Activated naive CD4-positive, alpha-beta T cell treated with anti-CD3 and anti-CD28 coated beads for 36 hours (primary cell): ENCODE measurements around the gene CBLIF. TPM values are rescaled to one million over a fixed set of nuclear protein-coding genes. Genes with fewer than 3 reads are reported as not detected.
"Not testable (repeated sequence)": the region's sequence is repeated elsewhere in the genome, so short reads cannot be mapped to it uniquely, and the experiment has no call there.

Experiments
- CTCF ChIA-PET: fragments of 350-600 bp; sonication (Branson Sonifier 250); formaldehyde crosslinking; loops from one replicate; lab custom pipeline; 2021; ENCODE audit warnings: antibody characterized with exemption; lab: Charles Lee
- DNase-seq: peaks from one replicate; pipeline ENCODE4 v3.0.0-alpha.2; 2020
- H3K27ac Mint-ChIP-seq: one replicate; pipeline ENCODE4 v1.8.0; 2021; ENCODE audit warnings: mild to moderate bottlenecking, mixed read lengths
- H3K27me3 Mint-ChIP-seq: one replicate; pipeline ENCODE4 v1.8.0; 2021; ENCODE audit warnings: low read depth, mixed read lengths
- H3K36me3 Mint-ChIP-seq: one replicate; pipeline ENCODE4 v1.8.0; 2021; ENCODE audit warnings: low read depth, mixed read lengths
- H3K4me1 Mint-ChIP-seq: one replicate; pipeline ENCODE4 v1.8.0; 2021; ENCODE audit warnings: low read depth, mixed read lengths
- H3K4me3 Mint-ChIP-seq: one replicate; pipeline ENCODE4 v1.8.0; 2021; ENCODE audit warnings: mild to moderate bottlenecking, moderate library complexity, mixed read lengths
- H3K9me3 Mint-ChIP-seq: one replicate; pipeline ENCODE4 v1.8.0; 2021; ENCODE audit warnings: mixed read lengths
- intact Hi-C: fragments of 100-400 bp; cut with micrococcal nuclease; formaldehyde crosslinking; loops from one replicate; pipeline ENCODE4 v1.15.1; 2023
- total RNA-seq, 2 experiments: library from RNA; stranded (reverse); gene quantifications; one replicate each; pipeline ENCODE4 v1.2.3, GENCODE V29; 2021

The CBLIF gene
- total RNA-seq, 2 experiments from 2014 or later, result not detected

DNA sequence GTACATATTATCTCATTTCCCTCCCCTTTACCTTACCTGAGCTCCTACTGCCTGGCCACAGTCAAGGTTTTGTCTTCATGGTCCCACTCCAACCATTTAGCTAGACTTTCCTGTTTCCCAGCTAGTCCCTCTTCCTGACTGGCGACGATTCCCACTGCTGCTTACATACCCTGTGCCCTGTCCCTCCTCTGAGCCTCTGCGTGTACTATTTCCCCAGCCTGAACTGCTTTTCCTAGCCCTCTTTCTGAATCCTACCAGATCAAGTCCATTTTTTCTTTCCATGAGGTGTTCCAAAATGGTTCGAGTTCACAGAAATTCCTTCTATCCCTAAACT lies 58.1 kb downstream of the CBLIF start:
- Mint-ChIP-seq H3K36me3 (no peaks in the 10 kb centered on the region), H3K9me3 (no peaks in the 10 kb centered on the region), H3K4me3 (no peak overlapping the region), H3K27ac (no peak overlapping the region), H3K4me1 (no peaks in the 10 kb centered on the region), H3K27me3 (no peaks in the 10 kb centered on the region)
- DNase-seq, result no peak
- intact Hi-C loops, result no loop called here
- CTCF ChIA-PET, result interaction anchor here (1.0 kb wide), 1 partner anchor 34 kb away, joined by 5 read pairs; no protein-coding TSS in a partner anchor

DNA sequence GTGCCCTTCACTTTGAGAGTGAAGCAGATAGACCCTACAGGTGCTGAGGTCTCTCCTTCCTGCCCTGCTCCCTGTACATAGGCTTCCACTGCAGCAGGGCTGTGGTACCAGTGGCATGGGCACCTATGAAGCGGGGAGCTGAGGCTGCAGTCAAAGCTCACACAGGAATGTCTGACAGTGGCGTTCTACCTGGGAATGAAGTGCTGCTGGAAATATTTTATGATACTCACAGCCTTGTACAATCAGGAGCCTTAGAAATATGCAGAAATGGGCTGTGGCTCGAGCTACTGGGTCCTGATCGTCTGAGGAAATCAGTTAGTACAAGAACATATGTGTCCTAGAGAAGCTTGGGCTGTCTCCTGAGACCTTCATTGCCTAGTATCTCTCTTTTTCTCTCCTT lies 59.5 kb downstream of the CBLIF start:
- Mint-ChIP-seq H3K36me3 (peaks cover 1% of the 10 kb centered on the region), H3K27ac (no peak overlapping the region), H3K27me3 (no peaks in the 10 kb centered on the region), H3K9me3 (no peaks in the 10 kb centered on the region), H3K4me3 (no peak overlapping the region), H3K4me1 (no peaks in the 10 kb centered on the region)
- no peak for DNase-seq
- intact Hi-C loops, result no loop called here
- CTCF ChIA-PET, result interaction anchor here (0.6 kb wide), 1 partner anchor 26 kb away, joined by 3 read pairs; no protein-coding TSS in a partner anchor

DNA sequence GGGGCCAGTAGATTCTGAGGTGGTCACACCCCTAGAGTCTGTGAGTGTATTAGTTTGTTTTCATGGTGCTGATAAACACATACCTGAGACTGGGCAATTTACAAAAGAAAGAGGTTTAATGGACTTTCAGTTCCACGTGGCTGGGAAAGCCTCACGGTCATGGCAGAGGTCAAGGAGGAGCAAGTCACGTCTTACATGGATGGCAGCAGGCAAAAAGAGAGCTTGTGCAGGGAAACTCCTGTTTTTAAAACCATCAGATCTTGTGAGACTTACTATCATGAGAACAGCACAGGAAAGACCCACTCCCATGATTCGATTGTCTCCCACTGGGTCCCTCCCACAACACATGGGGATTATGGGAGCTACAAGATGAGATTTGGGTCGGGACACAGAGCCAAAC lies 60.9 kb downstream of the CBLIF start:
- intact Hi-C loops, H3K27ac Mint-ChIP-seq, H3K4me3 Mint-ChIP-seq, H3K36me3 Mint-ChIP-seq, H3K27me3 Mint-ChIP-seq, H3K4me1 Mint-ChIP-seq, H3K9me3 Mint-ChIP-seq, DNase-seq: not testable (repeated sequence)
- CTCF ChIA-PET, result interaction anchor here (0.6 kb wide), 1 partner anchor 348 kb away, joined by 3 read pairs; no protein-coding TSS in a partner anchor

DNA sequence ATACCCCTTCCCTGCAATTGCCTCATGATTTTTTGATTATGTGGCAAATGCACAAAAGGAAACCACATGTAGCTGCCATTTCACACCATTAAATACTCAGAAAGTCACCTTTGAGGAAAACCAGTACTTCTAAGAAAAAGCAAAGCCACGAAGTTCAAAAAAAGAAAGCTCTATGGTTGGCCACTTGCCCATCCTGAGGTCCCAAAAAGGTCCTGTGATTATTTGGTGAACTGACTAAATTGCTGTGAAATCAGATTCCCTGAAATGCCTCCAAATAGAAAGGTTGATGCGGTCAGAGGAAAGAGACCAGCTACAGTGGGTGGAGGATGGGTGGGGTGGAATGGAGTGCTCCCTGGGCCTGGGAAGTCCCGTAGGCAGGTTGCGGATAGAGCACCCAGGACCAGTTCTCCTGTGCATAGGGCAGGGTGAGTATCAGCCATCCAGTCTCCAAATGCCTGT lies 61.6 kb downstream of the CBLIF start:
- H3K36me3 Mint-ChIP-seq, result peaks cover 1% of the 10 kb centered on the region
- no peaks in the 10 kb centered on the region for H3K27me3 Mint-ChIP-seq
- intact Hi-C loops, result no loop called here
- CTCF ChIA-PET, result interaction anchor here (0.6 to 0.7 kb wide), 2 partner anchors 327 to 349 kb away, joined by 3 read pairs; no protein-coding TSS in a partner anchor
- no peaks in the 10 kb centered on the region for H3K4me1 Mint-ChIP-seq
- no peak overlapping the region for H3K4me3 Mint-ChIP-seq
- no peak overlapping the region for H3K27ac Mint-ChIP-seq
- no peak for DNase-seq
- no peaks in the 10 kb centered on the region for H3K9me3 Mint-ChIP-seq

DNA sequence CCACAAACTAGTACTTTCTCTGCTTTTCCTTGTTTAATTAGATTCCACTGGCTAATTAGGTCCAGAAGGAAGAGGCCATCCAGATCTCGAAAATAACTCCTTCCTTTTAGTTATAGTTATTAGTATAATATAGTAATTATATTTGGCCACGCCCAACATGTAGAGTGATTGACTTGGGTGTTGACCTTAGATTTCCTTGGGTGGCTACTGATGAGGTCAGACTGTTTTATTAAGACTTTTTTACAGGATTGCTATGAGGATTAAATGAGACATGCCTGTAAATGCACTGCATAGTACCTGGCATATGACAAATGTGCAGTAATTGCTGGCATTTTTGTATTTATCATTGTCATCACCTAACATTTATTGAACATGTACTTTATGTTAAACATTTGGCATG lies 63.2 kb downstream of the CBLIF start:
- H3K4me3 Mint-ChIP-seq, result no peak overlapping the region
- H3K27me3 Mint-ChIP-seq, result no peaks in the 10 kb centered on the region
- no peaks in the 10 kb centered on the region for H3K9me3 Mint-ChIP-seq
- intact Hi-C loops, result no loop called here
- CTCF ChIA-PET, result interaction anchor here (0.6 kb wide), 1 partner anchor 1469 kb away, joined by 3 read pairs; no protein-coding TSS in a partner anchor
- peaks cover 1% of the 10 kb centered on the region for H3K36me3 Mint-ChIP-seq
- H3K27ac Mint-ChIP-seq, result no peak overlapping the region
- H3K4me1 Mint-ChIP-seq, result no peaks in the 10 kb centered on the region
- no peak for DNase-seq

DNA sequence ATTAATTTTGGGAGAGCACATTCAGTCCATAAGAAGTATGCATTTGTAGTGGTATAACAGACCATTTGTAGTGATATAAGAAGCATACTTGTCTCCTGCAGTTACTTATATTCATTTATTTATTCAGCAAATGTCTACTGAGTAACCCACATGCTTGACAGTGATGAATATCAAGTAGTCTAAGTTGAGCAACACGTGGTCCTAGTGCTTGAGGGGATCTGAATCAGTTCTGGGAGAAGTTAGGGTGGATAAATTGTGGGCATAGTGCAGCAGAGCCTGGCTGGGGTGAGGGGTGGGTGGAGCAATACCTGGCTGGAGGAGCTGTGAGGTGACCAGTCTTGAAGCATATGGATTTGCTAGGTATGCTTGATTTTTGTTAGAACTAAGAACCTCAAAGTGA lies 65.8 kb downstream of the CBLIF start:
- Mint-ChIP-seq H3K4me3 (no peak overlapping the region), H3K4me1 (peaks cover 2% of the 10 kb centered on the region), H3K36me3 (peaks cover 5% of the 10 kb centered on the region), H3K27me3 (no peaks in the 10 kb centered on the region), H3K9me3 (no peaks in the 10 kb centered on the region), H3K27ac (no peak overlapping the region)
- intact Hi-C loops, result no loop called here
- no peak for DNase-seq
- CTCF ChIA-PET, result no interaction called here

Other genes starting within 250 kb of the CBLIF start
- gene OSBP, start 229.7 kb downstream of the CBLIF start, total RNA-seq, result 10 to 100 TPM; 33.9 to 37.0 TPM
- gene PATL1, start 176.5 kb downstream of the CBLIF start, total RNA-seq, result 10 to 100 TPM; 56.7 to 56.8 TPM
- not detected for gene OR10V1, start 131.7 kb downstream of the CBLIF start, total RNA-seq
- gene STX3, start 90.1 kb downstream of the CBLIF start, total RNA-seq, result 1 to 10 TPM; 5.4 to 5.5 TPM
- 10 to 100 TPM; 59.5 to 63.2 TPM for gene MRPL16, start 34.7 kb downstream of the CBLIF start, total RNA-seq
- gene TCN1, start 21.0 kb upstream of the CBLIF start, total RNA-seq, result not detected
- gene OOSP3, start 33.3 kb upstream of the CBLIF start, total RNA-seq, result not detected
- gene OOSP1, start 92.9 kb upstream of the CBLIF start, total RNA-seq, result not detected
- not detected for gene OOSP4A, start 118.5 kb upstream of the CBLIF start, total RNA-seq
- gene OOSP4B, start 171.7 kb upstream of the CBLIF start, total RNA-seq, result not detected
- not detected for gene OOSP2, start 194.9 kb upstream of the CBLIF start, total RNA-seq
- gene MS4A3, start 211.2 kb upstream of the CBLIF start, total RNA-seq, result not detected
- gene MS4A2, start 243.2 kb upstream of the CBLIF start, total RNA-seq, result not detected